SK-N-MC (cell line): ENCODE results near the gene ROCK2.
"Not testable (repeated sequence)": the region's sequence is repeated elsewhere in the genome, so short reads cannot be mapped to it uniquely, and the experiment has no call there.

Experiments
- DNase-seq: peaks from one replicate; pipeline ENCODE4 v3.0.0-alpha.2; 2011; ENCODE audit warnings: low read depth, low spot score
- H3K27ac ChIP-seq: fragments of 200-600 bp; sonication (generic); 2 replicates; pipeline ENCODE4 v1.5.1; 2016; ENCODE audit warnings: mixed run types
- H3K36me3 ChIP-seq: fragments of 200-600 bp; sonication (generic); 2 replicates; pipeline ENCODE4 v1.6.1; 2017; ENCODE audit warnings: antibody characterized with exemption, low read length, mixed read lengths; ENCODE audit not compliant: insufficient read depth
- H3K4me3 ChIP-seq: fragments of 200-600 bp; sonication (generic); 2 replicates; pipeline ENCODE4 v1.5.1; 2016
- H3K9ac ChIP-seq: fragments of 200-600 bp; sonication (generic); 2 replicates; pipeline ENCODE4 v1.8.0; 2017; ENCODE audit warnings: mixed run types, mixed read lengths; ENCODE audit not compliant: insufficient read length
- H3K9me3 ChIP-seq: fragments of 200-600 bp; sonication (generic); 2 replicates; pipeline ENCODE4 v1.6.1; 2017; ENCODE audit warnings: low read depth, mild to moderate bottlenecking, antibody characterized with exemption, low read length, moderate library complexity, mixed read lengths
- EZH2 ChIP-seq: fragments of 200-600 bp; sonication (generic); IDR thresholded peaks from one replicate; pipeline ENCODE4 v1.6.1; 2017; ENCODE audit warnings: antibody characterized with exemption
- FOXP2 ChIP-seq: optimal IDR thresholded peaks from 2 replicates; pipeline ENCODE3; 2011; ENCODE audit warnings: mild to moderate bottlenecking, moderate library complexity; ENCODE audit not compliant: insufficient read depth; ENCODE audit errors: extremely low read length, control extremely low read depth
- POLR2AphosphoS5 ChIP-seq: IDR thresholded peaks from 2 replicates; pipeline ENCODE4 v1.6.1; 2012; ENCODE audit warnings: mild to moderate bottlenecking, low read depth, low read length, borderline replicate concordance

ROCK2 gene

GRCh38 chr2:11267931-11268330 is 76.5 kb downstream of the ROCK2 start:
- Histone ChIP-seq H3K27ac (no peak overlapping the region), H3K36me3 (peaks cover 21% of the 10 kb centered on the region), H3K4me3 (no peak overlapping the region), H3K9ac (no peak overlapping the region), H3K9me3 (no peaks in the 10 kb centered on the region)
- no peak for DNase-seq
- TF ChIP-seq FOXP2, result no peak
- no peak for TF ChIP-seq POLR2AphosphoS5
- no peak for TF ChIP-seq EZH2

- DNase-seq, result no peak
- H3K9me3 ChIP-seq, result no peaks in the 10 kb centered on the region
- no peak overlapping the region for H3K27ac ChIP-seq
- H3K36me3 ChIP-seq, result 0 out of 2 replicates have a peak, but pooled peaks cover 3% of the 10 kb centered on the region
- no peak for TF ChIP-seq FOXP2
- no peak for TF ChIP-seq POLR2AphosphoS5
- no peak for TF ChIP-seq EZH2
- no peak overlapping the region for H3K9ac ChIP-seq
- no peak overlapping the region for H3K4me3 ChIP-seq
These were observed 79.6 kb downstream of the ROCK2 start for GRCh38 chr2:11264818-11265217.

GRCh38 chr2:11264007-11264406 is 80.4 kb downstream of the ROCK2 start:
- H3K9ac ChIP-seq, result no peak overlapping the region
- no peaks in the 10 kb centered on the region for H3K9me3 ChIP-seq
- no peak for DNase-seq
- H3K27ac ChIP-seq, result no peak overlapping the region
- H3K4me3 ChIP-seq, result no peak overlapping the region
- H3K36me3 ChIP-seq, result 0 out of 2 replicates have a peak, but pooled peaks cover 3% of the 10 kb centered on the region
- TF ChIP-seq POLR2AphosphoS5 (no peak), EZH2 (no peak), FOXP2 (no peak)

GRCh38 chr2:11263177-11263576 is 81.3 kb downstream of the ROCK2 start:
- H3K4me3 ChIP-seq, result no peak overlapping the region
- H3K9ac ChIP-seq, result no peak overlapping the region
- TF ChIP-seq EZH2, result no peak
- TF ChIP-seq POLR2AphosphoS5, result no peak
- no peak for TF ChIP-seq FOXP2
- H3K36me3 ChIP-seq, result 0 out of 2 replicates have a peak, but pooled peaks cover 3% of the 10 kb centered on the region
- DNase-seq, result no peak
- no peaks in the 10 kb centered on the region for H3K9me3 ChIP-seq
- H3K27ac ChIP-seq, result no peak overlapping the region

GRCh38 chr2:11262438-11262837 is 82.0 kb downstream of the ROCK2 start:
- DNase-seq, H3K27ac ChIP-seq, H3K36me3 ChIP-seq, H3K9ac ChIP-seq, H3K9me3 ChIP-seq, H3K4me3 ChIP-seq: not testable (repeated sequence)

- DNase-seq, H3K9me3 ChIP-seq, H3K27ac ChIP-seq, H3K36me3 ChIP-seq, H3K4me3 ChIP-seq, H3K9ac ChIP-seq: not testable (repeated sequence)
These were observed 82.9 kb downstream of the ROCK2 start for GRCh38 chr2:11261564-11261963.

GRCh38 chr2:11260979-11261378 is 83.5 kb downstream of the ROCK2 start:
- no peaks in the 10 kb centered on the region for H3K9me3 ChIP-seq
- TF ChIP-seq FOXP2 (no peak), POLR2AphosphoS5 (no peak), EZH2 (no peak)
- H3K27ac ChIP-seq, result no peak overlapping the region; the same call in 1 of the 2 replicates
- H3K36me3 ChIP-seq, result 0 out of 2 replicates have a peak, but pooled peaks cover 3% of the 10 kb centered on the region
- no peak overlapping the region for H3K9ac ChIP-seq
- no peak overlapping the region for H3K4me3 ChIP-seq
- no peak for DNase-seq

GRCh38 chr2:11257964-11258363 is 86.5 kb downstream of the ROCK2 start:
- no peak for DNase-seq
- Histone ChIP-seq H3K4me3 (no peak overlapping the region), H3K36me3 (0 out of 2 replicates have a peak, but pooled peaks cover under 1% of the 10 kb centered on the region), H3K9ac (no peak overlapping the region), H3K27ac (no peak overlapping the region), H3K9me3 (no peaks in the 10 kb centered on the region)
- TF ChIP-seq POLR2AphosphoS5, result no peak
- TF ChIP-seq EZH2, result no peak
- TF ChIP-seq FOXP2, result no peak

GRCh38 chr2:11257078-11257477 is 87.4 kb downstream of the ROCK2 start:
- Histone ChIP-seq H3K4me3 (no peak overlapping the region), H3K9me3 (no peaks in the 10 kb centered on the region), H3K27ac (no peak overlapping the region), H3K36me3 (no peaks in the 10 kb centered on the region), H3K9ac (no peak overlapping the region)
- DNase-seq, result no peak
- TF ChIP-seq EZH2, result no peak
- no peak for TF ChIP-seq POLR2AphosphoS5
- TF ChIP-seq FOXP2, result no peak

- TF ChIP-seq POLR2AphosphoS5 (no peak), EZH2 (no peak), FOXP2 (no peak)
- no peak overlapping the region for H3K4me3 ChIP-seq
- no peaks in the 10 kb centered on the region for H3K9me3 ChIP-seq
- DNase-seq, result no peak
- no peaks in the 10 kb centered on the region for H3K36me3 ChIP-seq
- H3K9ac ChIP-seq, result no peak overlapping the region
- no peak overlapping the region for H3K27ac ChIP-seq
These were observed 88.3 kb downstream of the ROCK2 start for GRCh38 chr2:11256166-11256565.
